Spleen (tissue), 11 donors: ENCODE measurements around the gene KMT2B. TPM values are rescaled to one million over a fixed set of nuclear protein-coding genes. Genes with fewer than 3 reads are reported as not detected.
A peak's percentile ranks its signal among the peaks of the same experiment; 100 is the strongest.

ENCODE experiments used
- DNase-seq: peaks from one replicate; pipeline ENCODE4 v3.0.0-alpha.2; 2020
- H3K27ac ChIP-seq, 8 donors: fragments of 200-600 bp; sonication (generic) in 7 of 8; 1 replicate in 4 of 8; 2 replicates in 4 of 8; pipeline versions ENCODE4 v1.5.0 to v1.8.0; 2016 to 2021; ENCODE audit warnings: inconsistent platforms in 4 of 8, mild to moderate bottlenecking in 4 of 8, moderate library complexity in 1 of 8
- H3K27me3 ChIP-seq, 7 donors: fragments of 200-600 bp; sonication (generic) in 6 of 7; replicated peaks in 1 of 7; 1 replicate in 4 of 7; 2 replicates in 3 of 7; pipeline versions ENCODE4 v1.5.0 to v1.8.0; 2016 to 2021; ENCODE audit warnings: inconsistent platforms in 3 of 7, mild to moderate bottlenecking in 1 of 7
- H3K36me3 ChIP-seq, 6 donors: fragments of 200-600 bp; sonication (generic) in 5 of 6; 1 replicate in 4 of 6; 2 replicates in 2 of 6; pipeline versions ENCODE4 v1.5.0 to v1.8.0; 2016 to 2021; ENCODE audit warnings: inconsistent platforms in 2 of 6
- H3K4me1 ChIP-seq, 6 donors: fragments of 200-600 bp; sonication (generic) in 5 of 6; 1 replicate in 3 of 6; 2 replicates in 3 of 6; pipeline versions ENCODE4 v1.5.0 to v1.8.0; 2016 to 2021; ENCODE audit warnings: inconsistent platforms in 3 of 6
- H3K4me3 ChIP-seq, 8 donors: fragments of 200-600 bp; sonication (generic) in 7 of 8; 1 replicate in 4 of 8; 2 replicates in 4 of 8; pipeline versions ENCODE4 v1.5.0 to v1.8.0; 2016 to 2021; ENCODE audit warnings: inconsistent platforms in 4 of 8, mild to moderate bottlenecking in 4 of 8, moderate library complexity in 2 of 8
- H3K9me3 ChIP-seq, 8 donors: fragments of 200-600 bp; sonication (generic) in 7 of 8; 1 replicate in 4 of 8; 2 replicates in 4 of 8; pipeline versions ENCODE4 v1.5.0 to v1.8.0; 2016 to 2021; ENCODE audit warnings: inconsistent platforms in 4 of 8
- POLR2A ChIP-seq, 3 donors: fragments of 450-650 bp; IDR thresholded peaks; one replicate each; pipeline ENCODE4 v1.5.1; 2017; ENCODE audit warnings: antibody characterized with exemption in 3 of 3, mild to moderate bottlenecking in 1 of 3
- POLR2AphosphoS5 ChIP-seq, 3 donors: sonication (generic); formaldehyde crosslinking; IDR thresholded peaks; one replicate each; pipeline ENCODE4 v1.5.1; 2017; ENCODE audit warnings: antibody characterized with exemption in 3 of 3
- WGBS, 5 donors: extraction: QIAGEN DNeasy Blood & Tissue Kit in 3 of 5; methylation state at CpG; one replicate each; pipeline versions ENCODE4 v1.1.5 to v1.1.7; 2013 to 2018; 5-methylcytosine and 5-hydroxymethylcytosine counted together
- intact Hi-C: fragments of 100-400 bp; cut with DNase I; formaldehyde crosslinking; loops from one replicate; pipeline ENCODE4 v1.15.0; 2023; ENCODE audit warnings: low total_unique reads
- polyA plus RNA-seq, 3 donors: library from polyadenylated mRNA; stranded (reverse); fragments of 200-250 nt; gene quantifications; one replicate each; pipeline ENCODE4 v1.2.1, GENCODE V29; 2013
- total RNA-seq, 7 donors: library from RNA; depleted of rRNA in 3 of 7; stranded (reverse); fragments of >200 nt in 3 of 7; fragmentation: NEBNext Ultra II Directional in 4 of 7; extraction: Animal tissue kit (Norgen Biotek cat#: 25700) in 4 of 7; gene quantifications; one replicate each; pipeline versions ENCODE4 v1.1.0 to v1.2.1, GENCODE V29; 2016 to 2021
- TF ChIP-seq, protein P1 (sequence below), 11 experiments: fragments of 200-600 bp in 7 of 11; fragments of 450-650 bp in 4 of 11; sonication (generic) in 4 of 11; IDR thresholded peaks in 8 of 11; conservative IDR thresholded peaks in 3 of 11; 1 replicate in 7 of 11; 2 replicates in 4 of 11; pipeline versions ENCODE4 v1.4.0 to v1.8.0; 2016 to 2021; ENCODE audit warnings: antibody characterized with exemption in 11 of 11, inconsistent platforms in 4 of 11, mild to moderate bottlenecking in 1 of 11
- donor health status: healthy with polysubstance abuse.
- donor health status: DM: no; HTN: no; CAD: no; lungs with moderate emphysema.
- donor health status: DM: no; HTN: no; CAD: no.
- donor health status: Bipolar disorder and iron deficiency.
- donor health status: healthy.
- donor health status: DM: no; HTN: no; CAD: no.
- donor health status: DM: yes; HTN: yes; CAD: no.

KMT2B gene
- total and polyA plus RNA-seq, 10 donors: 17.6 to 58.2 (median 45.8) TPM

DNA sequence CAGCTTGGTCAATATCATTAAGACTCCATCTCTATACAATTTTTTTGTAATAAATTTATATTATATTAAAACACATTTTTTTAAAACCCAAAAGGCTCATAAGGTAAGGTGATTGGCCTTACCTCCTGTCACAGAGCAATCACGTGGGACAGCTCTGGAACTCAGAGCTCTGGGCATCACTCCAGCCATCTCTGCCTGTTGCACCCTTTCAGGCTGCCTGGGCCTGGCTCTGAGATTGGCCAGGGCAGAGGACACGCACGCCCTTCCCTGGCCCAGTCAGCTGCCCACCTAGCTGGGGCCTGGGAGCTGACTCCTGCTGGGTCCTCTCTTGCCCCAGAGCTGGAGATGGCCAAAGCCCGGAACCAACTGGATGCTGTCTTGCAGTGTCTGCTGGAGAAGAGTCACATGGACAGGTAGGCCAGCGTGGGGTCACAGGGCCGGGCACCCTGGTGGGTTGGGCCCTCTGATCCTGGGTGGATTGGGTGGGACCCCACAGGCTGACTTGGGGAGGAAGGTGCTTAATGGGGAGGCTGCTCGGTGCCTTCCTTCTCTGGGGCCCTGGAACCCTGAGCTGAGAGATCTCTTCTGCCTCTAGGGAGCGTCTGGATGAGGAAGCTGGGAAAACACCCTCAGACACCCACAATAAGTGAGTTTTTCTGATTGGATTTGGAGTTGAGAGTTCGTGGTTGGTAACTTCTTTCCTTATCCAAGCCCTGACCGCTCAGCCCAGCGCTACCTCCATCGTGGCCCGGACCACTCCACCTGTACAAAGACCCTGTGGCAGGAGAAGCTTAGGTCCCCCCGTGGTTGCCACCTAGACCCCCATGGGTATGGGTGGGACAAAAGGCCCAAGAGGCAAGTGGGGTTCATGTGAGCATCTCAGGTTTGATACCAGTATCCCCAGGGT, 34.3 kb downstream of the KMT2B start:
- H3K27me3 ChIP-seq: peaks cover 0 to 21% (median 4%) of the 10 kb centered on the region in 7 donors
- WGBS, 5 donors: 86 to 95% (median 89%) methylated on average over 13 to 14 of the region's 14 CpGs
- peaks cover 30 to 61% (median 45%) of the 10 kb centered on the region in 6 donors for H3K4me1 ChIP-seq
- no peak overlapping the region for H3K4me3 ChIP-seq
- peaks cover 0 to 44% (median 29%) of the 10 kb centered on the region in 6 donors for H3K36me3 ChIP-seq
- DNase-seq: peak; percentile 75
- H3K9me3 ChIP-seq: no peaks in the 10 kb centered on the region
- H3K27ac ChIP-seq: no peak overlapping the region
- intact Hi-C loops: no loop called here
- TF ChIP-seq, protein P1, sequence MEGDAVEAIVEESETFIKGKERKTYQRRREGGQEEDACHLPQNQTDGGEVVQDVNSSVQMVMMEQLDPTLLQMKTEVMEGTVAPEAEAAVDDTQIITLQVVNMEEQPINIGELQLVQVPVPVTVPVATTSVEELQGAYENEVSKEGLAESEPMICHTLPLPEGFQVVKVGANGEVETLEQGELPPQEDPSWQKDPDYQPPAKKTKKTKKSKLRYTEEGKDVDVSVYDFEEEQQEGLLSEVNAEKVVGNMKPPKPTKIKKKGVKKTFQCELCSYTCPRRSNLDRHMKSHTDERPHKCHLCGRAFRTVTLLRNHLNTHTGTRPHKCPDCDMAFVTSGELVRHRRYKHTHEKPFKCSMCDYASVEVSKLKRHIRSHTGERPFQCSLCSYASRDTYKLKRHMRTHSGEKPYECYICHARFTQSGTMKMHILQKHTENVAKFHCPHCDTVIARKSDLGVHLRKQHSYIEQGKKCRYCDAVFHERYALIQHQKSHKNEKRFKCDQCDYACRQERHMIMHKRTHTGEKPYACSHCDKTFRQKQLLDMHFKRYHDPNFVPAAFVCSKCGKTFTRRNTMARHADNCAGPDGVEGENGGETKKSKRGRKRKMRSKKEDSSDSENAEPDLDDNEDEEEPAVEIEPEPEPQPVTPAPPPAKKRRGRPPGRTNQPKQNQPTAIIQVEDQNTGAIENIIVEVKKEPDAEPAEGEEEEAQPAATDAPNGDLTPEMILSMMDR (IDR thresholded peaks at IDR 0.05 in 8 of 11, conservative IDR thresholded peaks at IDR 0.05 in 3 of 11): no peak
- TF ChIP-seq POLR2A (IDR thresholded peaks at IDR 0.05): no peak
- TF ChIP-seq POLR2AphosphoS5 (IDR thresholded peaks at IDR 0.05): no peak

DNA sequence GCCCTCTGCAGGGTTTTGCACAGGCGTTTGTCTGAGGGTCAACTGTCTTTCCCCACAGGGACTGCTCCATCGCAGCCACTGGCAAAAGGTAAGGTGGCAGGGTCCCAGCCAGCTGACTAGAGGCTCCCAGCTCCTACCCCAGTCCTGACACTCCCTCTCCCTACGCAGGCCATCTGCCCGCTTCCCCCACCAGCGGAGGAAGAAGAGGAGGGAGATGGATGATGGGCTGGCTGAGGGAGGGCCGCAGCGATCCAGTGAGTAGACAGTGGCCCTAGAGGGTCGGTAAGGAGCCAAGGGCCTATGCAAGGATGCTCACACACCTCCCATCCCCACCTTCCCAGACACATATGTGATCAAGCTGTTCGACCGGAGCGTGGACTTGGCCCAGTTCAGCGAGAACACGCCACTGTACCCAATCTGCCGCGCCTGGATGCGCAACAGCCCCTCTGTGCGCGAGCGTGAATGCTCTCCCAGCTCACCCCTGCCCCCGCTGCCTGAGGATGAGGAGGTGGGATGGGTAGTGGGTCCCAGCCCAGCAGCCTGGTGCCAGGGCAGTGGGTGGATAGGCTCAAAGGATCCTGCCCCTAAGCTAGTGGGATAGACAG, 35.0 kb downstream of the KMT2B start:
- H3K4me3 ChIP-seq: no peak overlapping the region

DNA sequence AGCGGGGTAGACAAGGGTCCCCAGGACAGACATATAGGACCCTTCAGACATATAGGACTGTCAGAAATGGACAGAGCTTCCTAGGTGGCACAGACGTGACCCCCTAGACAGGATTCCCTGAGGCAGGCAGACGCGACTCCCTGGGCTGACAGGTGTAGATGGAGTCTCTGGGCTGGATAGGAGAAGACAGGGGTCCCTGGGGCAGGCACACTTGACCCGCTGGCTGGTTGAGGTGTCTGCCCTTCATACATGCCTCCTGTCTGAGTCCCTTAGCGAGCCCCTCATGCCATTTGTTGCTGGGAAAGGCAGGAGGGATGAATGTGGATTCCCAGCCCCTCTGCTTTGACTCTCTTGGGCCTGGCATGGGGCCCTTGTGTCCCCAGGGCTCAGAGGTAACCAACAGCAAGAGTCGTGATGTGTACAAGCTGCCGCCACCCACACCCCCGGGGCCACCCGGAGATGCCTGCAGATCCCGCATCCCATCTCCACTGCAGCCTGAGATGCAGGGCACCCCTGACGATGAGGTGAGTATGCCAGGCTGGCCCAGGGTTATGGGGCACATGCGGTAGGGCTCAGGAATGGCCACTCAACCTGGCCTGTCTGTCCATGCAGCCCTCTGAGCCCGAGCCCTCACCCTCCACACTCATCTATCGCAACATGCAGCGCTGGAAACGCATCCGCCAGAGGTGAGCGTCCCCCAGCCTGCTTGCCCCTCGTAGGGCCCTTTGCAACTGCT, 36.0 kb downstream of the KMT2B start:
- H3K4me3 ChIP-seq: no peak overlapping the region
- H3K27ac ChIP-seq: no peak overlapping the region
- intact Hi-C loops: no loop called here
- 89 to 99% (median 97%) methylated on average over 11 to 20 of the region's 20 CpGs for WGBS, 5 donors
- peaks cover 0 to 44% (median 29%) of the 10 kb centered on the region in 6 donors for H3K36me3 ChIP-seq
- peaks cover 0 to 23% (median 4%) of the 10 kb centered on the region in 7 donors for H3K27me3 ChIP-seq
- peak; percentile 37 for DNase-seq
- TF ChIP-seq POLR2A (IDR thresholded peaks at IDR 0.05) (no peak), POLR2AphosphoS5 (IDR thresholded peaks at IDR 0.05) (peak in 1 of 3 donors; percentile 44)
- TF ChIP-seq, protein P1 (IDR thresholded peaks at IDR 0.05 in 8 of 11, conservative IDR thresholded peaks at IDR 0.05 in 3 of 11): no peak
- peaks cover 30 to 59% (median 46%) of the 10 kb centered on the region in 6 donors for H3K4me1 ChIP-seq
- no peaks in the 10 kb centered on the region for H3K9me3 ChIP-seq

More for the DNA sequence above, 35.0 kb downstream of the KMT2B start:
- TF ChIP-seq, protein P1 (IDR thresholded peaks at IDR 0.05 in 8 of 11, conservative IDR thresholded peaks at IDR 0.05 in 3 of 11): no peak
- TF ChIP-seq POLR2A (IDR thresholded peaks at IDR 0.05) (no peak), POLR2AphosphoS5 (IDR thresholded peaks at IDR 0.05) (peak in 1 of 3 donors; percentile 11)
- Histone ChIP-seq H3K27ac (no peak overlapping the region), H3K4me1 (peaks cover 30 to 59% (median 46%) of the 10 kb centered on the region in 6 donors), H3K27me3 (peaks cover 0 to 23% (median 4%) of the 10 kb centered on the region in 7 donors), H3K36me3 (peaks cover 0 to 44% (median 29%) of the 10 kb centered on the region in 6 donors), H3K9me3 (no peaks in the 10 kb centered on the region)
- intact Hi-C loops: no loop called here
- DNase-seq: peak; percentile 69
- WGBS, 5 donors: 96 to 98% (median 96%) methylated on average over 18 to 20 of the region's 20 CpGs
